Measurements from ENCODE around the gene ZNF488. TPM values are rescaled to one million over a fixed set of nuclear protein-coding genes. Genes with fewer than 3 reads are reported as not detected.

ZNF488 gene
- total RNA-seq, 4 donors from 2014 or later: 0.21 TPM; not detected in 2

GRCh38 chr10:47348138-47348651, 35.9 kb downstream of the ZNF488 start, which contains the start of gene RBP3:
RBP3 (plus strand) TSS chr10:47348363; CDS start chr10:47348485, 122 bp downstream.
- H3K4me3 ChIP-seq: no peak within 1 kb of the TSS
- no peaks in the 10 kb centered on the region for H3K27me3 ChIP-seq
- H3K4me1 ChIP-seq: no peaks in the 10 kb centered on the region
- no peaks in the 10 kb centered on the region for H3K9me3 ChIP-seq
- intact Hi-C loops (cut with DNase I; ENCODE audit: low total_unique reads): no loop called here
- no peak within 1 kb of the TSS for H3K27ac ChIP-seq
- no peak for TF ChIP-seq CTCF (IDR thresholded peaks at IDR 0.05)
- TF ChIP-seq POLR2A (IDR thresholded peaks at IDR 0.05): no peak
- no peaks in the 10 kb centered on the region for H3K36me3 ChIP-seq
- no peak for DNase-seq

DNA sequence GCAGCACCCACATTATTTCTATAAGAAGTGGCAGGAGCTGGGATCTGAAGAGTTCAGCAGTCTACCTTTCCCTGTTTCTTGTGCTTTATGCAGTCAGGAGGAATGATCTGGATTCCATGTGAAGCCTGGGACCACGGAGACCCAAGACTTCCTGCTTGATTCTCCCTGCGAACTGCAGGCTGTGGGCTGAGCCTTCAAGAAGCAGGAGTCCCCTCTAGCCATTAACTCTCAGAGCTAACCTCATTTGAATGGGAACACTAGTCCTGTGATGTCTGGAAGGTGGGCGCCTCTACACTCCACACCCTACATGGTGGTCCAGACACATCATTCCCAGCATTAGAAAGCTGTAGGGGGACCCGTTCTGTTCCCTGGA, 36.8 kb downstream of the ZNF488 start:
- intact Hi-C loops (cut with DNase I; ENCODE audit: low total_unique reads): no loop called here
- Histone ChIP-seq H3K9me3 (no peaks in the 10 kb centered on the region), H3K4me3 (no peak overlapping the region), H3K27me3 (no peaks in the 10 kb centered on the region), H3K4me1 (no peaks in the 10 kb centered on the region), H3K36me3 (no peaks in the 10 kb centered on the region), H3K27ac (no peak overlapping the region)
- TF ChIP-seq CTCF (IDR thresholded peaks at IDR 0.05) (no peak), POLR2A (IDR thresholded peaks at IDR 0.05) (no peak)
- DNase-seq: no peak

- Histone ChIP-seq H3K4me1 (no peaks in the 10 kb centered on the region), H3K27me3 (no peaks in the 10 kb centered on the region), H3K36me3 (no peaks in the 10 kb centered on the region), H3K9me3 (no peaks in the 10 kb centered on the region), H3K4me3 (no peak overlapping the region), H3K27ac (no peak overlapping the region)
- DNase-seq: no peak
- TF ChIP-seq POLR2A (IDR thresholded peaks at IDR 0.05) (no peak), CTCF (IDR thresholded peaks at IDR 0.05) (no peak)
- intact Hi-C loops (cut with DNase I; ENCODE audit: low total_unique reads): no loop called here
Measured at GRCh38 chr10:47346581-47347302, 37.4 kb downstream of the ZNF488 start.

DNA sequence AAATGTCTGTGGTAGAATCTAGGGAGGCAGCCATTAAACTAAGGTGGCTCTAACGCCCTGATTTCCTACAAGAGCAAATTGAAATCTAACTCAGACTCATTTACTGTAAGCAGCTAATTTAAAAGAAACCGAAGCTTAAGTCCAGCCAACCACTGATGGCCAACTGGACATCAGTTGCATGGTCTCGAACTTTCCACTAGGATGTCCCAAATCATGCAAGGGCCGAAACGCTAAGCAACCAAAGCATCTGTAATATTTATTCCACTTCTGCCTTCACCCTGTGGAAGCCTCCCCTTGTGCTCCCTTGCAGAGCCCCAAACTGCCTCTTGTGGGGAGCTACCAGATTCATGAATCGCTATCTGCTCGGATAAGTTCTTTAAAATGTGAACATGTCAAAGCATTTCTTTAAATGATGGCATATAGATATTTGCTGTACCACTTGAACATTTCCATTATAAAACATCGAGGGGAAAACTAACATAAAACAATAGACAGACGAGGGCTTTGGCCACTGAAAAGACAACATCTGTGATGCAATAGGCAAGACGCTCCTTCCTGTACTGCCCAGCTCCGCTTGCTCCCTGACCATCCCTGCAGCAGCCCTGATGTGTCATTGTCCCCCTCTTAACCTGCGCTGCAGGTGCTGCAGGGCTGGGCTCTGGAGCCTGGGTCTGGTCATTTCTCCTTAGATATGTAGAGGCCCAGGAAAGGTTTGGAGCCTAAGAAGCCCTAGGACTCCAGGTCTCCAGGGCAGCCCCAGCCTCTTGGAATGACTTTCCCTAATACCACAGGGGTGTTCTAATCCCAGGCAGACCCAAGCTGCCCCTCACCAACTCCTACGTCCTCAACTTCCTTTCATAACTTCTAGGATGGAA, 38.9 kb downstream of the ZNF488 start:
- no peak overlapping the region for H3K27ac ChIP-seq
- intact Hi-C loops (cut with DNase I; ENCODE audit: low total_unique reads): no loop called here
- TF ChIP-seq CTCF (IDR thresholded peaks at IDR 0.05) (no peak), POLR2A (IDR thresholded peaks at IDR 0.05) (no peak)

More for the DNA sequence above, 38.9 kb downstream of the ZNF488 start:
- no peak overlapping the region for H3K4me3 ChIP-seq
- H3K36me3 ChIP-seq: no peaks in the 10 kb centered on the region
- H3K27me3 ChIP-seq: no peaks in the 10 kb centered on the region
- no peaks in the 10 kb centered on the region for H3K9me3 ChIP-seq
- DNase-seq: no peak
- H3K4me1 ChIP-seq: no peaks in the 10 kb centered on the region
